ENCODE data around the gene RMND5B. TPM values are rescaled to one million over a fixed set of nuclear protein-coding genes. Genes with fewer than 3 reads are reported as not detected.
"Not testable (repeated sequence)": the region's sequence is repeated elsewhere in the genome, so short reads cannot be mapped to it uniquely, and the experiment has no call there.

Gene RMND5B
- total and polyA plus RNA-seq, 8 donors: 25.3 to 72.9 (median 33.8) TPM

- DNase-seq: no peak
- TF ChIP-seq POLR2AphosphoS5 (IDR thresholded peaks at IDR 0.05): no peak
- TF ChIP-seq CTCF (IDR thresholded peaks at IDR 0.05): no peak
- no peak for TF ChIP-seq POLR2A (IDR thresholded peaks at IDR 0.05)
- no peak for TF ChIP-seq EP300 (IDR thresholded peaks at IDR 0.05)
- no peak overlapping the region for H3K27ac ChIP-seq
- H3K27me3 ChIP-seq: peaks cover 0 to 65% (median 10%) of the 10 kb centered on the region in 3 donors
- H3K36me3 ChIP-seq: no peaks in the 10 kb centered on the region
- peaks cover 0 to 4% (median 0%) of the 10 kb centered on the region in 4 donors for H3K9me3 ChIP-seq
- intact Hi-C loops (cut with DNase I; ENCODE audit: low total_unique reads): no loop called here
- 30 to 60% (median 36%) methylated on average over 8 to 25 of the region's 25 CpGs for WGBS, 5 donors
- H3K4me1 ChIP-seq: peaks cover 0 to 5% (median 1%) of the 10 kb centered on the region in 4 donors
- H3K4me3 ChIP-seq: no peak overlapping the region
Measured at GRCh38 chr5:178086266-178086665, 44.5 kb upstream of the RMND5B start.

DNA sequence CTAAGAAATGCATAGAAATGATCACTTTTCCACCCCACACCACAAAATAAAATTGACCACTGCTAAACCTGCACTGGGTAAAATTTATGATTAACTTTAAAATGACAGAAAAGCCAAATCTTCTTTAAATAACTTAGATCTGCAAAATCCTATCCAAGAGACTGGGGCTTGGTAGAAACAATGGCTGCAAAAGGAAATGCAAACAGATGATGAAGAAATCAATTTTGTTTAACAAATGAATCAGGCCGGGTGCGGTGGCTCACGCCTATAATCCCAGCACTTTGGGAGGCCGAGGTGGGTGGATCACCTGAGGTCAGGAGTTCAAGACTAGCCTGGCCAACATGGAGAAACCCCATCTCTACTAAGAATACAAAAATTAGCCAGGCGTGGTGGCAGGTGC, 43.6 kb upstream of the RMND5B start:
- DNase-seq; H3K27ac ChIP-seq; H3K36me3 ChIP-seq; intact Hi-C loops (cut with DNase I; ENCODE audit: low total_unique reads); H3K4me3 ChIP-seq; H3K4me1 ChIP-seq: not testable (repeated sequence)
- Histone ChIP-seq H3K9me3 (peaks cover 0 to 12% (median 0%) of the 10 kb centered on the region in 4 donors), H3K27me3 (peaks cover 0 to 60% (median 10%) of the 10 kb centered on the region in 3 donors)
- WGBS, 5 donors: 47 to 62% (median 53%) methylated on average over 5 of the region's 5 CpGs

DNA sequence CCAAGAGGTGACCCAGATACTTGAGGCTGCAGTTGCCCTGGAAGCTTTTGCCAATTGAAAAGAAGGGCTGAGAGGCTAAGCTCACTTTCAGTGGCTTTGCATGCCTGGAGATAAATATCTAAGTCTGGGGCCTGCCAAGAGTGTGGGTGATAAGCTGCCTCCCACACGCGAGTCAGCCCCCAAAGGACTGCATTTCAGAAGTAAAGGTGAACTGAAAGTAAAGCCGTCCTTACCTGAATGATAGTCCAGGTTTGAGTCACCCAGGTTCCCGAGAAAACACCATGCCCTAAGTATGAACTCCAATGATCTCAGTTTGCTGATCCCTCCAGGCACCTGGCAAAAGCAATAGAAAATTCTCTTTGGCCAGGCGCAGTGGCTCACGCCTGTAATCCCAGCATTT, 40.0 kb upstream of the RMND5B start:
- TF ChIP-seq POLR2AphosphoS5 (IDR thresholded peaks at IDR 0.05) (no peak), CTCF (IDR thresholded peaks at IDR 0.05) (no peak), EP300 (IDR thresholded peaks at IDR 0.05) (no peak), POLR2A (IDR thresholded peaks at IDR 0.05) (no peak)
- 63 to 77% (median 66%) methylated on average over 6 of the region's 6 CpGs for WGBS, 5 donors
- Histone ChIP-seq H3K27me3 (peaks cover 0 to 39% (median 10%) of the 10 kb centered on the region in 3 donors), H3K9me3 (peaks cover 0 to 12% (median 0%) of the 10 kb centered on the region in 4 donors), H3K4me1 (peaks cover 0 to 3% (median 0%) of the 10 kb centered on the region in 4 donors), H3K4me3 (no peak overlapping the region), H3K36me3 (no peaks in the 10 kb centered on the region), H3K27ac (no peak overlapping the region)
- DNase-seq: no peak
- intact Hi-C loops (cut with DNase I; ENCODE audit: low total_unique reads): no loop called here

DNA sequence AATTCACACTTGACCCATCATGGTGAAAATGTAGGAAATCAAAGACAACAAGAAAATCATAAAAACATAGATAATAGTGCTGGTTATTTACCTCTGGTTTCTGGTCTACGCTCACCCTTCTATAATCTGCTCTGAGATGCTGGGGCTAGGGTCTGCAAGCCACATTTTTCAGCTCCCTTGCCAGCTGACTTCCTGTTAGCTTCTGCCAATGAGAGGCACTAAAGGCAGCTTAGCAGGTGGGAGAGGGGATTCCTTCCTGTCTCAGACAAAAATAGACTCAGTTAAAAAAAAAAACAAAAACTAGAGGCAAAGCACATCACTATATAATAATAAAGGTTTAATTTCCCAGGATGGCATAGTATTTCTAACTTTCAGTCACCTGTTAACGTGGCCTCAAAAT, 37.7 kb upstream of the RMND5B start:
- no peak overlapping the region for H3K4me3 ChIP-seq
- no peaks in the 10 kb centered on the region for H3K4me1 ChIP-seq
- TF ChIP-seq POLR2AphosphoS5 (IDR thresholded peaks at IDR 0.05): no peak
- no peak for TF ChIP-seq POLR2A (IDR thresholded peaks at IDR 0.05)
- no peak for TF ChIP-seq CTCF (IDR thresholded peaks at IDR 0.05)
- no peak for TF ChIP-seq EP300 (IDR thresholded peaks at IDR 0.05)
- intact Hi-C loops (cut with DNase I; ENCODE audit: low total_unique reads): no loop called here
- H3K27me3 ChIP-seq: peaks cover 0 to 18% (median 0%) of the 10 kb centered on the region in 3 donors
- no peak for DNase-seq
- no peak overlapping the region for H3K27ac ChIP-seq
- peaks cover 0 to 12% (median 0%) of the 10 kb centered on the region in 4 donors for H3K9me3 ChIP-seq
- WGBS, 5 donors: 64 to 78% (median 71%) methylated on average over 2 of the region's 2 CpGs
- H3K36me3 ChIP-seq: no peaks in the 10 kb centered on the region

DNA sequence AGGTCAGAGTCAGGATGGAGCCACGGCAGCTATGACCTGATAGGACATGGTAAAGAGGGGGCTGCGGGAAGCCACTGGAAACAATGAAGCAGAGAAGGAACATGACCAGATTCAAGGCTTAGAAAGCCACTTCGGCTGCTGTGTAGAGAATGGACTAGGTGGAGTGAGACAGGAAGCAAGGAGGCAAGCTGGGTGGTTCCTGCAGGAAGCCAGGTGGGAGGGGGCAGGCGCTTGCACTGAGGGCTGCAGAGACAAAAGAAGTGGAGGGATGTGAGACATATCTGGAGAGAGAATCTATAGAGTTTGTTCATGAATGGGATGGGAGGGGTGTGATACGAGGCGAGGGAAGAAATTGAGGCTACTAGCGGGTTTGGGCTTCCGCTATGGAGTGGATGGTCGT, 36.5 kb upstream of the RMND5B start:
- no peaks in the 10 kb centered on the region for H3K4me1 ChIP-seq
- intact Hi-C loops (cut with DNase I; ENCODE audit: low total_unique reads): no loop called here
- no peak overlapping the region for H3K4me3 ChIP-seq
- no peaks in the 10 kb centered on the region for H3K36me3 ChIP-seq
- 71 to 82% (median 75%) methylated on average over 9 of the region's 9 CpGs for WGBS, 5 donors
- H3K9me3 ChIP-seq: peaks cover 0 to 12% (median 0%) of the 10 kb centered on the region in 4 donors
- H3K27me3 ChIP-seq: peaks cover 0 to 10% (median 0%) of the 10 kb centered on the region in 3 donors
- DNase-seq: no peak
- TF ChIP-seq CTCF (IDR thresholded peaks at IDR 0.05): no peak
- TF ChIP-seq POLR2A (IDR thresholded peaks at IDR 0.05): no peak
- H3K27ac ChIP-seq: no peak overlapping the region

Measured in stomach (tissue), 9 donors.